ENCODE measurements around the gene ALAS1. TPM values are rescaled to one million over a fixed set of nuclear protein-coding genes. Genes with fewer than 3 reads are reported as not detected.

Gene ALAS1
- total RNA-seq, 1 donor, result 20.4 TPM

DNA sequence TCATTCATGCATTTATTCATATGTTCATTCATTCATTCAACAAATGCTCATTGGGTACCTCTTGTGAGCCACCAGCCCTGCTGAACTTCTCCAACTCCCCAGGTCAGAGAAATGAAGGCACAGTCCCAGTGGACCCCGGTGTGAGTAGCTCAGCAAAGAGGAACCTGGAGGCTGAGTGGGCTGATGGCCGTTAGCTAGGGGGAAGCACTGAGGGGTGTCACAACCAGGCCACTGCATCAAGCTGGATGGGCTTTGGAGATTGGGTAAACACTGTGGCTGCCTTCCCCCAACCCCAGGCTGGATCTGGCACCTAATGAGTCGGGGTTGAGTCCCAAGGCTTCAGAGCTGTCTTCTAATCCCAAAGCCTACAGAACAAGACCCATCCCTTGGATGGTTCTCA is 12.1 kb upstream of the ALAS1 start:
- Histone ChIP-seq H3K9me3 (ENCODE audit: low read depth, low read length) (no peaks in the 10 kb centered on the region), H3K27me3 (ENCODE audit: insufficient read depth, low read length) (no peaks in the 10 kb centered on the region), H3K4me3 (ENCODE audit: low read length) (no peak overlapping the region), H3K4me1 (ENCODE audit: insufficient read depth, low read length) (peaks cover 47% of the 10 kb centered on the region)

DNA sequence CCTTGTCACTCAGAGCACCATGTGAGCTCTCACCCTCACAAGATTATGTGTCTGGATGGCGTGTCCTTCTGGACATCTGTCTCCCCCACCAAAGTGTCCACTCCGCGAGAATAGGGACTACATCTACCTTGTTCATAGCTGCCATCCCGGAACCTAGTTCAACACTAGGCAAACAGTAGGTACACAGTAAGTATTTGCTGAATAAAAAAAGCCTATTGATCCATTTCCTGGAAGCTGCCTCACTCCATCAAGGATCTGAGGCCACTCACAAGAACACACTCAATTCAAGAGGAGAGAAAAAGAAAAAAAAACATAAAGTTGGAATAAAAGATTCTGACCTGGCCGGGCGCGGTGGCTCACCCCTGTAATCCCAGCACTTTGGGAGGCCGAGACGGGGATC is 11.2 kb upstream of the ALAS1 start:
- H3K9me3 ChIP-seq (ENCODE audit: low read depth, low read length), result no peaks in the 10 kb centered on the region
- no peak overlapping the region for H3K4me3 ChIP-seq (ENCODE audit: low read length)
- no peaks in the 10 kb centered on the region for H3K27me3 ChIP-seq (ENCODE audit: insufficient read depth, low read length)
- H3K4me1 ChIP-seq (ENCODE audit: insufficient read depth, low read length), result peaks cover 47% of the 10 kb centered on the region

GRCh38 chr3:52188556-52188955 is 9.4 kb upstream of the ALAS1 start:
- H3K4me1 ChIP-seq (ENCODE audit: insufficient read depth, low read length), result peaks cover 47% of the 10 kb centered on the region
- no peaks in the 10 kb centered on the region for H3K9me3 ChIP-seq (ENCODE audit: low read depth, low read length)

GRCh38 chr3:52190294-52191074 is 7.5 kb upstream of the ALAS1 start:
- Histone ChIP-seq H3K4me1 (ENCODE audit: insufficient read depth, low read length) (peaks cover 50% of the 10 kb centered on the region), H3K9me3 (ENCODE audit: low read depth, low read length) (no peaks in the 10 kb centered on the region), H3K27me3 (ENCODE audit: insufficient read depth, low read length) (no peaks in the 10 kb centered on the region), H3K4me3 (ENCODE audit: low read length) (no peak overlapping the region)

More at GRCh38 chr3:52188556-52188955, 9.4 kb upstream of the ALAS1 start:
- no peaks in the 10 kb centered on the region for H3K27me3 ChIP-seq (ENCODE audit: insufficient read depth, low read length)
- no peak overlapping the region for H3K4me3 ChIP-seq (ENCODE audit: low read length)

DNA sequence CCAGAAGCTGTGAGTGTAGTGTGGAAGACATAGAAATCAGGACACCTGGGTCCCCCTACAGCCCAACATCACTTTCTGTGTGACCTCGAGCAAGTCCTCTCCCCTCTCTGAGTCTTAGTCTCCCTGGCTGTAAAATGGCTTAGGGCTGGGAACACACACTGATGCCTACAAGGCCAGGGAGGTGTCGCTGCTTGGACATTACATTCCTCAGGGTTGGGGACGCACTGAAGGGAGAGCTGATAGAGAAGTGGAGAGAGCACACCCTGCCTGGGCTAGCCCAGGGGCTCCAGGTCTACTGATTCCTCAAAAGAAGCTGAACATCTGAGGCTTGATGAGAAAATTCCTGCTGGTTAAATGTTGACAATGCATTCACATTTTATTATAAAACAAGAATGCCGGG is 6.3 kb upstream of the ALAS1 start:
- no peaks in the 10 kb centered on the region for H3K9me3 ChIP-seq (ENCODE audit: low read depth, low read length)
- H3K4me3 ChIP-seq (ENCODE audit: low read length), result no peak overlapping the region
- no peaks in the 10 kb centered on the region for H3K27me3 ChIP-seq (ENCODE audit: insufficient read depth, low read length)
- H3K4me1 ChIP-seq (ENCODE audit: insufficient read depth, low read length), result peaks cover 51% of the 10 kb centered on the region

- H3K9me3 ChIP-seq (ENCODE audit: low read depth, low read length), result no peaks in the 10 kb centered on the region
- H3K27me3 ChIP-seq (ENCODE audit: insufficient read depth, low read length), result no peaks in the 10 kb centered on the region
- H3K4me3 ChIP-seq (ENCODE audit: low read length), result no peak overlapping the region
- peaks cover 54% of the 10 kb centered on the region for H3K4me1 ChIP-seq (ENCODE audit: insufficient read depth, low read length)
Observed at GRCh38 chr3:52193065-52193464, 4.9 kb upstream of the ALAS1 start.

GRCh38 chr3:52194485-52195290 is 3.3 kb upstream of the ALAS1 start:
- H3K4me3 ChIP-seq (ENCODE audit: low read length), result no peak overlapping the region
- no peaks in the 10 kb centered on the region for H3K27me3 ChIP-seq (ENCODE audit: insufficient read depth, low read length)
- H3K9me3 ChIP-seq (ENCODE audit: low read depth, low read length), result no peaks in the 10 kb centered on the region
- H3K4me1 ChIP-seq (ENCODE audit: insufficient read depth, low read length), result peaks cover 52% of the 10 kb centered on the region

GRCh38 chr3:52195291-52195597 is 2.7 kb upstream of the ALAS1 start:
- Histone ChIP-seq H3K27me3 (ENCODE audit: insufficient read depth, low read length) (no peaks in the 10 kb centered on the region), H3K4me1 (ENCODE audit: insufficient read depth, low read length) (peaks cover 52% of the 10 kb centered on the region), H3K9me3 (ENCODE audit: low read depth, low read length) (no peaks in the 10 kb centered on the region), H3K4me3 (ENCODE audit: low read length) (no peak overlapping the region)

GRCh38 chr3:52195823-52196331 is 2.1 kb upstream of the ALAS1 start:
- Histone ChIP-seq H3K4me1 (ENCODE audit: insufficient read depth, low read length) (peaks cover 52% of the 10 kb centered on the region), H3K9me3 (ENCODE audit: low read depth, low read length) (no peaks in the 10 kb centered on the region), H3K27me3 (ENCODE audit: insufficient read depth, low read length) (no peaks in the 10 kb centered on the region), H3K4me3 (ENCODE audit: low read length) (no peak overlapping the region)

DNA sequence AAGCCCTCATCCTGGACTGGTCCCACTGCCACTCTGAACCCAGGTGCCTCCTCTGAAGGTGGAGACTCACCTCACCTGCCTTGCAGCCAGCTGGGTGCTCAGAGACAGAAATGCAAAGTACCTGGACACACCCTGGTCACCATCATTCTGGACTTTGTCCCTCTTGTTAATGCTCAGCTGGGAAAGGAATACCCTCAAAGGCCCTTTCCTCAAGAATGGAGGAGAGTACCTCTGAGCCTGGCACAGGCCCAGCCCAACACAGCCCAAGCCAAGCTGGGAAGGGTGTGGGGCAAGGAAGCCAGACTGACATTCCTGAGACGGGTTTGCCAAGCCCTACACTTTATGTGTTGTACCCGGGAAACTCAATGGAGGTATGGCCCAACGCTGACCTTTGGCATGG is 983 bp upstream of the ALAS1 start:
- Histone ChIP-seq H3K4me1 (ENCODE audit: insufficient read depth, low read length) (peaks cover 63% of the 10 kb centered on the region), H3K4me3 (ENCODE audit: low read length) (no peak overlapping the region)

GRCh38 chr3:52197499-52197841 is 490 bp upstream of the ALAS1 start:
- Histone ChIP-seq H3K9me3 (ENCODE audit: low read depth, low read length) (no peaks in the 10 kb centered on the region), H3K4me1 (ENCODE audit: insufficient read depth, low read length) (peaks cover 68% of the 10 kb centered on the region), H3K4me3 (ENCODE audit: low read length) (peak overlapping the region; percentile 96), H3K27me3 (ENCODE audit: insufficient read depth, low read length) (no peaks in the 10 kb centered on the region)

More for the DNA sequence above, 983 bp upstream of the ALAS1 start:
- Histone ChIP-seq H3K27me3 (ENCODE audit: insufficient read depth, low read length) (no peaks in the 10 kb centered on the region), H3K9me3 (ENCODE audit: low read depth, low read length) (no peaks in the 10 kb centered on the region)

- Histone ChIP-seq H3K27me3 (ENCODE audit: insufficient read depth, low read length) (no peaks in the 10 kb centered on the region), H3K4me1 (ENCODE audit: insufficient read depth, low read length) (peaks cover 82% of the 10 kb centered on the region), H3K4me3 (ENCODE audit: low read length) (peak overlapping the region; percentile 96), H3K9me3 (ENCODE audit: low read depth, low read length) (no peaks in the 10 kb centered on the region)
Observed at GRCh38 chr3:52198643-52199608, 966 bp downstream of the ALAS1 start.

GRCh38 chr3:52200981-52201679 is 3.2 kb downstream of the ALAS1 start:
- no peaks in the 10 kb centered on the region for H3K27me3 ChIP-seq (ENCODE audit: insufficient read depth, low read length)
- H3K9me3 ChIP-seq (ENCODE audit: low read depth, low read length), result no peaks in the 10 kb centered on the region
- peaks cover 86% of the 10 kb centered on the region for H3K4me1 ChIP-seq (ENCODE audit: insufficient read depth, low read length)
- H3K4me3 ChIP-seq (ENCODE audit: low read length), result no peak overlapping the region

DNA sequence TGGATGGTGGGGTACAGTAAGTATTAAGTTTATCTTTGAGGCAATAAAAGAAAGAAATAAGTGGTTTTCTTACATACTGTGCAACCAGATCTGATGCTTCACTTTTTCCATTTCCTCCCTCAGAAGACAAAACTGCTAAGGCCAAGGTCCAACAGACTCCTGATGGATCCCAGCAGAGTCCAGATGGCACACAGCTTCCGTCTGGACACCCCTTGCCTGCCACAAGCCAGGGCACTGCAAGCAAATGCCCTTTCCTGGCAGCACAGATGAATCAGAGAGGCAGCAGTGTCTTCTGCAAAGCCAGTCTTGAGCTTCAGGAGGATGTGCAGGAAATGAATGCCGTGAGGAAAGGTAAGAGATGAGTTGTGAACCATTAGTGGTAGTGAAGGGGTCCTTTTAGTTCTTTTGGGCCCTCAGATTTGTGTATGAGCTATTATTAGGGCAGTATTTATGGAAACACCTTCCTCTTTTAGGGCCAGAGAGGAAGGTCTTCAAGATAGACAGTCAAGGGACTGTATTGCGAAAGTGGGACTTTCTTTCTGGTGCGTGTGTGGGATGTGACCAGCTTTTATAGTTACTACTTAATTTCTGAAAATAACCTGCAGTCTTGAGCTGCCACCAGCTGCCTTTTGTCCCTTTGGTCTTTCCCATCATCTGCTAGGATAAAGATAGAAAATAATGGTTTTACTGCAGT is 4.6 kb downstream of the ALAS1 start:
- Histone ChIP-seq H3K4me3 (ENCODE audit: low read length) (no peak overlapping the region), H3K9me3 (ENCODE audit: low read depth, low read length) (no peaks in the 10 kb centered on the region), H3K27me3 (ENCODE audit: insufficient read depth, low read length) (no peaks in the 10 kb centered on the region), H3K4me1 (ENCODE audit: insufficient read depth, low read length) (peaks cover 72% of the 10 kb centered on the region)

All from mononuclear cell (primary cell).